ENCODE results near the gene KCTD3.
A peak's percentile ranks its signal among the peaks of the same experiment; 100 is the strongest.

KCTD3 gene

GRCh38 chr1:215607412-215607811 lies 40.3 kb downstream of the KCTD3 start:
- DNase-seq, result no peak

GRCh38 chr1:215608646-215609045 lies 41.5 kb downstream of the KCTD3 start:
- DNase-seq, result no peak

GRCh38 chr1:215612391-215612790 lies 45.3 kb downstream of the KCTD3 start:
- DNase-seq, result no peak

GRCh38 chr1:215617979-215618378 lies 50.9 kb downstream of the KCTD3 start:
- DNase-seq, result no peak

- no peak for DNase-seq
These were observed 56.1 kb downstream of the KCTD3 start for GRCh38 chr1:215623162-215623561.

GRCh38 chr1:215625949-215626348 lies 58.8 kb downstream of the KCTD3 start:
- no peak for DNase-seq

GRCh38 chr1:215631040-215631439 lies 63.9 kb downstream of the KCTD3 start:
- DNase-seq, result no peak

- peak; percentile 14 for DNase-seq
These were observed 64.4 kb downstream of the KCTD3 start for GRCh38 chr1:215631489-215631888.

GRCh38 chr1:215635827-215636226 lies 68.7 kb downstream of the KCTD3 start:
- DNase-seq, result no peak

- DNase-seq, result no peak
These were observed 69.3 kb downstream of the KCTD3 start for GRCh38 chr1:215636258-215636965.

- DNase-seq, result peak; percentile 21
These were observed 70.0 kb downstream of the KCTD3 start for GRCh38 chr1:215637041-215637573.

GRCh38 chr1:215640429-215641148 lies 73.5 kb downstream of the KCTD3 start:
- no peak for DNase-seq

- no peak for DNase-seq
These were observed 76.7 kb downstream of the KCTD3 start for GRCh38 chr1:215643592-215644321.

GRCh38 chr1:215645182-215645581 lies 78.1 kb downstream of the KCTD3 start:
- DNase-seq, result no peak

GRCh38 chr1:215645861-215646260 lies 78.8 kb downstream of the KCTD3 start:
- DNase-seq, result no peak

GRCh38 chr1:215647738-215648137 lies 80.6 kb downstream of the KCTD3 start:
- DNase-seq, result no peak

GRCh38 chr1:215648957-215649356 lies 81.9 kb downstream of the KCTD3 start:
- no peak for DNase-seq

- DNase-seq, result no peak
These were observed 83.5 kb downstream of the KCTD3 start for GRCh38 chr1:215650446-215651149.

GRCh38 chr1:215651867-215652266 lies 84.8 kb downstream of the KCTD3 start:
- DNase-seq, result no peak

GRCh38 chr1:215652371-215652770 lies 85.3 kb downstream of the KCTD3 start:
- DNase-seq, result no peak

- DNase-seq, result no peak
These were observed 89.9 kb downstream of the KCTD3 start for GRCh38 chr1:215657047-215657446.

GRCh38 chr1:215660259-215660658 lies 93.2 kb downstream of the KCTD3 start:
- DNase-seq, result no peak

GRCh38 chr1:215661033-215661432 lies 93.9 kb downstream of the KCTD3 start:
- DNase-seq, result no peak
